T-helper 9 cell (primary cell): ENCODE measurements around the gene DYSF.

Experiments used
- DNase-seq: peaks from one replicate; pipeline ENCODE4 v3.0.0-alpha.2; 2020

DYSF gene

GRCh38 chr2:71697106-71698004, 244.0 kb downstream of the DYSF start:
- no peak for DNase-seq

GRCh38 chr2:71699428-71699827, 246.1 kb downstream of the DYSF start:
- no peak for DNase-seq

- DNase-seq, result no peak
Observed at GRCh38 chr2:71700041-71700657, 246.8 kb downstream of the DYSF start.

GRCh38 chr2:71700658-71701397, 247.5 kb downstream of the DYSF start:
- no peak for DNase-seq

- DNase-seq, result no peak
Observed at GRCh38 chr2:71702071-71702970, 249.0 kb downstream of the DYSF start.

GRCh38 chr2:71702971-71703898, 249.9 kb downstream of the DYSF start:
- DNase-seq, result no peak

GRCh38 chr2:71704131-71704561, 250.8 kb downstream of the DYSF start:
- no peak for DNase-seq

- no peak for DNase-seq
Observed at GRCh38 chr2:71704688-71705087, 251.3 kb downstream of the DYSF start.

- DNase-seq, result no peak
Observed at GRCh38 chr2:71705171-71705960, 252.0 kb downstream of the DYSF start.

- DNase-seq, result no peak
Observed at GRCh38 chr2:71706121-71706520, 252.8 kb downstream of the DYSF start.

GRCh38 chr2:71706836-71707235, 253.5 kb downstream of the DYSF start:
- no peak for DNase-seq

GRCh38 chr2:71710367-71711132, 257.2 kb downstream of the DYSF start:
- no peak for DNase-seq

GRCh38 chr2:71711133-71711855, 257.9 kb downstream of the DYSF start:
- DNase-seq, result no peak

- DNase-seq, result no peak
Observed at GRCh38 chr2:71712158-71712818, 258.9 kb downstream of the DYSF start.

GRCh38 chr2:71713581-71714580, 260.5 kb downstream of the DYSF start:
- DNase-seq, result no peak

GRCh38 chr2:71714601-71715240, 261.4 kb downstream of the DYSF start:
- DNase-seq, result no peak
